Measurements from ENCODE around the gene NAV1.

Gene NAV1

GRCh38 chr1:201582705-201583442 is 43.9 kb downstream of the NAV1 start:
- H3K79me2 ChIP-seq (ENCODE audit: insufficient read depth, low read depth): no peaks in the 10 kb centered on the region
- H3K36me3 ChIP-seq (ENCODE audit: insufficient read depth): no peaks in the 10 kb centered on the region
- H3K9ac ChIP-seq: no peak overlapping the region
- H2AFZ ChIP-seq (ENCODE audit: low read depth): no peak overlapping the region
- H3K4me3 ChIP-seq (IDR thresholded peaks at IDR 0.05; ENCODE audit: insufficient read depth, low read depth, low read length): no peak overlapping the region
- H3K4me2 ChIP-seq: no peak overlapping the region
- no peak for TF ChIP-seq CTCF (conservative IDR thresholded peaks at IDR 0.05; ENCODE audit: low read depth, low read length)
- H4K20me1 ChIP-seq (ENCODE audit: insufficient read depth): no peaks in the 10 kb centered on the region
- no peaks in the 10 kb centered on the region for H3K27me3 ChIP-seq (ENCODE audit: insufficient read depth, low read depth)
- no peak overlapping the region for H3K27ac ChIP-seq
- no peaks in the 10 kb centered on the region for H3K4me1 ChIP-seq (ENCODE audit: low read depth, poor library complexity, severe bottlenecking)

GRCh38 chr1:201583663-201584062 is 44.7 kb downstream of the NAV1 start:
- H3K27ac ChIP-seq: no peak overlapping the region
- TF ChIP-seq CTCF (conservative IDR thresholded peaks at IDR 0.05; ENCODE audit: low read depth, low read length): no peak
- H2AFZ ChIP-seq (ENCODE audit: low read depth): no peak overlapping the region
- no peaks in the 10 kb centered on the region for H3K36me3 ChIP-seq (ENCODE audit: insufficient read depth)
- no peaks in the 10 kb centered on the region for H4K20me1 ChIP-seq (ENCODE audit: insufficient read depth)
- no peaks in the 10 kb centered on the region for H3K4me1 ChIP-seq (ENCODE audit: low read depth, poor library complexity, severe bottlenecking)
- no peak overlapping the region for H3K4me3 ChIP-seq (IDR thresholded peaks at IDR 0.05; ENCODE audit: insufficient read depth, low read depth, low read length)
- no peaks in the 10 kb centered on the region for H3K27me3 ChIP-seq (ENCODE audit: insufficient read depth, low read depth)
- no peak overlapping the region for H3K4me2 ChIP-seq
- no peak overlapping the region for H3K9ac ChIP-seq
- no peaks in the 10 kb centered on the region for H3K79me2 ChIP-seq (ENCODE audit: insufficient read depth, low read depth)

- Histone ChIP-seq H3K36me3 (ENCODE audit: insufficient read depth) (no peaks in the 10 kb centered on the region), H3K79me2 (ENCODE audit: insufficient read depth, low read depth) (no peaks in the 10 kb centered on the region), H3K4me2 (no peak overlapping the region), H3K27ac (no peak overlapping the region), H3K4me3 (IDR thresholded peaks at IDR 0.05; ENCODE audit: insufficient read depth, low read depth, low read length) (no peak overlapping the region), H3K9ac (no peak overlapping the region), H2AFZ (ENCODE audit: low read depth) (no peak overlapping the region), H4K20me1 (ENCODE audit: insufficient read depth) (no peaks in the 10 kb centered on the region), H3K4me1 (ENCODE audit: low read depth, poor library complexity, severe bottlenecking) (no peaks in the 10 kb centered on the region), H3K27me3 (ENCODE audit: insufficient read depth, low read depth) (no peaks in the 10 kb centered on the region)
- no peak for TF ChIP-seq CTCF (conservative IDR thresholded peaks at IDR 0.05; ENCODE audit: low read depth, low read length)
These were observed 45.7 kb downstream of the NAV1 start for GRCh38 chr1:201584471-201585092.

- no peak for TF ChIP-seq CTCF (conservative IDR thresholded peaks at IDR 0.05; ENCODE audit: low read depth, low read length)
- H4K20me1 ChIP-seq (ENCODE audit: insufficient read depth): no peaks in the 10 kb centered on the region
- H3K9ac ChIP-seq: no peak overlapping the region
- H3K79me2 ChIP-seq (ENCODE audit: insufficient read depth, low read depth): no peaks in the 10 kb centered on the region
- H3K27ac ChIP-seq: no peak overlapping the region
- H3K4me3 ChIP-seq (IDR thresholded peaks at IDR 0.05; ENCODE audit: insufficient read depth, low read depth, low read length): no peak overlapping the region
- H3K4me1 ChIP-seq (ENCODE audit: low read depth, poor library complexity, severe bottlenecking): no peaks in the 10 kb centered on the region
- H3K36me3 ChIP-seq (ENCODE audit: insufficient read depth): no peaks in the 10 kb centered on the region
- H3K4me2 ChIP-seq: no peak overlapping the region
- no peak overlapping the region for H2AFZ ChIP-seq (ENCODE audit: low read depth)
- no peaks in the 10 kb centered on the region for H3K27me3 ChIP-seq (ENCODE audit: insufficient read depth, low read depth)
These were observed 46.2 kb downstream of the NAV1 start for GRCh38 chr1:201585093-201585483.
